Heart left ventricle (tissue), 16 donors: ENCODE measurements around the gene ZBTB3. TPM values are rescaled to one million over a fixed set of nuclear protein-coding genes. Genes with fewer than 3 reads are reported as not detected.

Experiments
- ATAC-seq, 4 donors: fragments of 200-7000 bp; cut with Tn5 transposase; one replicate each; pipeline ENCODE4 v1.9.1; 2020 to 2022; ENCODE audit warnings: moderate library complexity in 4 of 4, mild to moderate bottlenecking in 3 of 4, moderate number of reproducible peaks in 1 of 4
- DNase-seq, 5 donors: peaks; one replicate each; pipeline ENCODE4 v3.0.0-alpha.2; 2020
- H3K27ac ChIP-seq, 12 donors: fragments of 200-600 bp; sonication (generic) in 4 of 12; one replicate each; pipeline versions ENCODE4 v1.5.0 to v1.8.0; 2016 to 2022; ENCODE audit warnings: mild to moderate bottlenecking in 2 of 12
- H3K27me3 ChIP-seq, 9 donors: fragments of 200-600 bp; sonication (generic) in 2 of 9; one replicate each; pipeline versions ENCODE4 v1.5.1 to v1.8.0; 2016 to 2022; ENCODE audit warnings: mild to moderate bottlenecking in 3 of 9
- H3K36me3 ChIP-seq, 9 donors: fragments of 200-600 bp; sonication (generic) in 2 of 9; one replicate each; pipeline versions ENCODE4 v1.5.0 to v1.8.0; 2018 to 2022; ENCODE audit warnings: mild to moderate bottlenecking in 2 of 9
- H3K4me1 ChIP-seq, 12 donors: fragments of 200-600 bp; sonication (generic) in 4 of 12; one replicate each; pipeline versions ENCODE4 v1.5.0 to v1.8.0; 2016 to 2022; ENCODE audit warnings: mild to moderate bottlenecking in 3 of 12
- H3K4me3 ChIP-seq, 12 donors: fragments of 200-600 bp; sonication (generic) in 4 of 12; one replicate each; pipeline versions ENCODE4 v1.5.0 to v1.8.0; 2017 to 2022; ENCODE audit warnings: mild to moderate bottlenecking in 9 of 12, moderate library complexity in 4 of 12
- H3K9me3 ChIP-seq, 12 donors: fragments of 200-600 bp; sonication (generic) in 4 of 12; one replicate each; pipeline versions ENCODE4 v1.5.0 to v1.8.0; 2016 to 2022; ENCODE audit warnings: mild to moderate bottlenecking in 1 of 12
- POLR2A ChIP-seq, 2 donors: fragments of 450-650 bp; IDR thresholded peaks; one replicate each; pipeline ENCODE4 v1.6.1; 2017; ENCODE audit warnings: antibody characterized with exemption in 2 of 2, mild to moderate bottlenecking in 2 of 2, moderate library complexity in 2 of 2
- WGBS, 4 donors: extraction: QIAGEN DNeasy Blood & Tissue Kit in 2 of 4; methylation state at CpG; one replicate each; pipeline versions ENCODE4 v1.1.5 to v1.1.7; 2013 to 2018; 5-methylcytosine and 5-hydroxymethylcytosine counted together
- intact Hi-C, 10 donors: fragments of 100-400 bp; cut with DNase I; formaldehyde crosslinking; loops; one replicate each; pipeline versions ENCODE4 v1.11.1 to v1.14.2; 2022
- polyA plus RNA-seq, 2 donors: library from polyadenylated mRNA; stranded (reverse); fragments of 200-250 nt; gene quantifications; one replicate each; pipeline ENCODE4 v1.2.3, GENCODE V29; 2013
- total RNA-seq, 9 donors: library from RNA; depleted of rRNA in 2 of 9; stranded (reverse); fragments of >200 nt in 2 of 9; fragmentation: NEBNext Ultra II Directional in 3 of 9; extraction: Animal tissue kit (Norgen Biotek cat#: 25700) in 3 of 9; gene quantifications; one replicate each; pipeline versions ENCODE4 v1.1.0 to v1.2.4, GENCODE V29; 2016 to 2023
- TF ChIP-seq, protein P1 (sequence below), 12 donors: fragments of 200-600 bp; sonication (generic) in 4 of 12; IDR thresholded peaks; one replicate each; pipeline versions ENCODE4 v1.5.0 to v1.8.0; 2018 to 2022; ENCODE audit warnings: antibody characterized with exemption in 12 of 12, mild to moderate bottlenecking in 5 of 12
- donor health status: ischemic (EF 13 %, LVEDD 7.1; RV severe dilation, severe dysfunction).
- donor health status: healthy with polysubstance abuse.
- donor health status: DM: no; HTN: yes; CAD: no.
- donor health status: DM: no; HTN: no; CAD: no.
- donor health status: ischemic (EF 25% LVEDD 6.9; RV normal size, moderate dysfunction).
- donor health status: ischemic (EF 25% LVEDD 5.7; RV mildly dilated, moderate dysfunction).
- donor health status: healthy.
- donor health status: DM: yes; HTN: yes; CAD: no.
- donor health status: ischemic (EF 35%, LVEDD 5.7; RV mildly dilated, moderate dysfunction).
- donor health status: nonischemic (EF 11% LVEDD 7.7; RV severe dilation, severe dysfunction).
- donor health status: DM: yes; HTN: yes; CAD: no.
- donor health status: PGD.
- donor health status: ischemic (EF 29% LVEDD 5.4; RV normal size, mild dysfunction).
- donor health status: nonischemic (EF 23%, LVEDD 6.1; RV moderate dilation, normal function).

The ZBTB3 gene
- total and polyA plus RNA-seq, 11 donors, result 3.5 to 16.6 (median 9.6) TPM

GRCh38 chr11:62786318-62787004, 32.5 kb upstream of the ZBTB3 start:
- Histone ChIP-seq H3K9me3 (no peaks in the 10 kb centered on the region), H3K27me3 (no peaks in the 10 kb centered on the region), H3K4me1 (peaks cover 6 to 49% (median 41%) of the 10 kb centered on the region in 12 donors), H3K27ac (peak overlapping the region; percentile 88 to 100 (median 98)), H3K4me3 (peak overlapping the region; percentile 83 to 100 (median 92)), H3K36me3 (peaks cover 0 to 50% (median 35%) of the 10 kb centered on the region in 9 donors)
- 1% methylated on average over 21 to 51 of the region's 51 CpGs for WGBS, 4 donors
- DNase-seq (peak; percentile 90 to 93 (median 91)), ATAC-seq (peak; percentile 55 to 85 (median 84))
- intact Hi-C loops, result loop anchor here (1.0 to 5.0 kb wide), 10 partner anchors 16 to 96 kb away; partner anchors contain the start of genes NXF1 (in 1 of the 10), SLC3A2 (in 1 of the 10), STX5 (in 1 of the 10) and TAF6L (in 1 of the 10)
- TF ChIP-seq, protein P1, sequence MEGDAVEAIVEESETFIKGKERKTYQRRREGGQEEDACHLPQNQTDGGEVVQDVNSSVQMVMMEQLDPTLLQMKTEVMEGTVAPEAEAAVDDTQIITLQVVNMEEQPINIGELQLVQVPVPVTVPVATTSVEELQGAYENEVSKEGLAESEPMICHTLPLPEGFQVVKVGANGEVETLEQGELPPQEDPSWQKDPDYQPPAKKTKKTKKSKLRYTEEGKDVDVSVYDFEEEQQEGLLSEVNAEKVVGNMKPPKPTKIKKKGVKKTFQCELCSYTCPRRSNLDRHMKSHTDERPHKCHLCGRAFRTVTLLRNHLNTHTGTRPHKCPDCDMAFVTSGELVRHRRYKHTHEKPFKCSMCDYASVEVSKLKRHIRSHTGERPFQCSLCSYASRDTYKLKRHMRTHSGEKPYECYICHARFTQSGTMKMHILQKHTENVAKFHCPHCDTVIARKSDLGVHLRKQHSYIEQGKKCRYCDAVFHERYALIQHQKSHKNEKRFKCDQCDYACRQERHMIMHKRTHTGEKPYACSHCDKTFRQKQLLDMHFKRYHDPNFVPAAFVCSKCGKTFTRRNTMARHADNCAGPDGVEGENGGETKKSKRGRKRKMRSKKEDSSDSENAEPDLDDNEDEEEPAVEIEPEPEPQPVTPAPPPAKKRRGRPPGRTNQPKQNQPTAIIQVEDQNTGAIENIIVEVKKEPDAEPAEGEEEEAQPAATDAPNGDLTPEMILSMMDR (IDR thresholded peaks at IDR 0.05), result peak in 11 of 12 donors; percentile 92 to 98 (median 94)
- no peak for TF ChIP-seq POLR2A (IDR thresholded peaks at IDR 0.05)

DNA sequence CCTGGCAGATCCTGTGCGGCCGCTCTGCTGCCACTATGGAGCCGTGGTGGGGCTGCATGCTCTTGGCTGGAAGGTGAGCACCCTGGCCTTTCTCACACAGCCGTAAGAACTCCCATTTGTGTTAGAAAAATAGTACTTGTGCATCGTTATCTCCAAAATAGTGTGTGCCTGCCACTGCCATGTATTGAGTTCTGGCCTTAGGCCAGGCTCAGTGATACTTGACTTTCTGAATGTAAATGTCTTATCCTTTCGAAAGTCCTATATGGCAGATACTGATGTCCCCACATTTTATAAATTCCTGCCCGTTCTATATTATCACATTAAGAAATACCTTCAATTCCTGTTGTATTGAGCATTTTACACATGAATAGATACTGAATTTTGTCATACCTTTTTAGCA, 28.8 kb upstream of the ZBTB3 start:
- H3K9me3 ChIP-seq, result no peaks in the 10 kb centered on the region
- intact Hi-C loops, result no loop called here
- H3K27me3 ChIP-seq, result no peaks in the 10 kb centered on the region
- WGBS, 4 donors, result 87 to 98% (median 89%) methylated on average over 7 of the region's 7 CpGs
- peaks cover 0 to 58% (median 41%) of the 10 kb centered on the region in 9 donors for H3K36me3 ChIP-seq
- no peak overlapping the region for H3K4me3 ChIP-seq
- no peak for ATAC-seq
- peaks cover 6 to 13% (median 10%) of the 10 kb centered on the region in 12 donors for H3K4me1 ChIP-seq
- TF ChIP-seq, protein P1 (IDR thresholded peaks at IDR 0.05), result no peak
- no peak for TF ChIP-seq POLR2A (IDR thresholded peaks at IDR 0.05)
- no peak overlapping the region for H3K27ac ChIP-seq
- peak in 1 of 5 donors; percentile 27 for DNase-seq

DNA sequence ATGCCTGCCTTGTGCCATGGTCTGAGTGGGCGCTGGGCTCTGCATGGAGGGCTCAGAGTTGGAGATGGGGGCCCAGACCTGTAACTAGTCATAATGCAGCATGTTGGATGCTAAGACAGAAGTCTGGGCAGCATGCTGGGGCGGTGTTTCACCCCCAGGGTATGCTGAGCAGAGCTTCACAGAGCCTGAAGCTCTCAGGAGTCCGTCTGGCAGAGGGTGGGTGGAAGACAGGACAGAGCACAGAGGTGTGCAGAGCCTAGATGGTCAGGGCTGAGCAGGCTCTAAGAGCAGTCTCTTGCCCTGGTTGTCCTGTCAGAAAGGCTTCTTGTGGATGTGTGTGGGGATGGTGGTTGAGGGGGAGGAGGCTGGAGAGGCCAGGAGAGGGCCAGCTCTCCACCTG, 24.5 kb upstream of the ZBTB3 start:
- H3K9me3 ChIP-seq, result no peaks in the 10 kb centered on the region
- peaks cover 0 to 69% (median 63%) of the 10 kb centered on the region in 9 donors for H3K36me3 ChIP-seq
- no peaks in the 10 kb centered on the region for H3K4me1 ChIP-seq
- no peak overlapping the region for H3K4me3 ChIP-seq
- peak in 1 of 4 donors; percentile 21 for ATAC-seq
- TF ChIP-seq, protein P1 (IDR thresholded peaks at IDR 0.05), result no peak
- intact Hi-C loops, result no loop called here
- H3K27ac ChIP-seq, result no peak overlapping the region
- peak in 1 of 5 donors; percentile 10 for DNase-seq
- WGBS, 4 donors, result 89 to 94% (median 92%) methylated on average over 3 of the region's 3 CpGs
- no peaks in the 10 kb centered on the region for H3K27me3 ChIP-seq

GRCh38 chr11:62777389-62777788, 23.4 kb upstream of the ZBTB3 start:
- DNase-seq (peak in 1 of 5 donors; percentile 14), ATAC-seq (peak in 1 of 4 donors; percentile 8)
- no peak overlapping the region for H3K4me3 ChIP-seq
- TF ChIP-seq POLR2A (IDR thresholded peaks at IDR 0.05), result no peak
- TF ChIP-seq, protein P1 (IDR thresholded peaks at IDR 0.05), result no peak
- 87 to 96% (median 93%) methylated on average over 2 of the region's 2 CpGs for WGBS, 4 donors
- H3K27me3 ChIP-seq, result no peaks in the 10 kb centered on the region
- H3K4me1 ChIP-seq, result peaks cover 0 to 3% (median under 1%) of the 10 kb centered on the region in 12 donors
- no peak overlapping the region for H3K27ac ChIP-seq
- H3K36me3 ChIP-seq, result peaks cover 0 to 62% (median 55%) of the 10 kb centered on the region in 9 donors
- H3K9me3 ChIP-seq, result no peaks in the 10 kb centered on the region
- intact Hi-C loops, result no loop called here
